ENCODE data around the gene LCE2D.

LCE2D gene

DNA sequence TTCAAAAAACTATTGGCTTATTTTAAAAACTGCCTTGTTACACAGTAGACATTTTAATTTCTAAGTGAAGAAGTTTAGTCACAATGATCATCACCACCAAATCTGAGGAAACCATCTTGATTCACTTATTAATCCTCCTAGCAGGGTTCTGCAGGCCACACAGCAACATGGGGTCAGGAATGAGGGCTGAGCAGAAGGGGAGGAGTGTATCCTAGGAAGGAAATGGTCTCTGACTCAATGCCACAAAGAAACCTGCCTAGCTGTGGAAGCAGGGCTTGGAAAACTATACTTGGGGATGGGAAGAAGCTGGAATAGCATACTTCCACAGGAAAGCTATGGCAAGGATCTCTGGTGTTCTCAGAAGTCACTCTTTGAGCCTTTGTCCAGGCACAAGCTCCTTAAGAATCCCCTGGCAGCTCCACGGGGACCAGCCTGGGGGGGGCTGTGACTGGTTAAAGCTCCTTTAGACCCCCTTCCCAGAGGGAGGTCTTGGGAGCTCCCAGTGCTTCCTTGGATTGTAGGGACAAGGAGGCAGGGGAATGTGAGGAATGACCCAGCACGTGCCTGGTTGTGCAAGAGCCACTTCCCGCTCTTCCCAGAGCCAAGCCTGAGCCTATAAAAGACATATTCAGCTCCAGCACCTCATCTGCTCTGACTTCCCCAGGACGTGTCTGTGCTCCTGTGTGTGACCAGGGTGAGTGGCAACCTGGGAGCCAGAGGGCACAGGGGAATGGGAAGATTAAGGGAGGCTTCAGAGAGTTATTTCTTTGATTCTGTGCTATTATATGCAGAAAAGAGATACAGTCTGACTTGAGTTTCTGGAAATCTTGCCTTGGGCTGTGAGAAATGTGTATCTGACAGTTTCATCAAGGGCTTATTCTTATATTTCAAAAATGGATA lies 34.8 kb downstream of the LCE2D start, which contains the start of gene LCE2A:
Gene LCE2A (plus strand): TSS at position 645 of the 900 bp plus-strand sequence. CDS start 557 bp downstream, outside the sequence.
- no peak for DNase-seq (ENCODE audit: low read depth, low spot score)

GRCh38 chr1:152699746-152700145 lies 36.6 kb downstream of the LCE2D start:
- no peak for DNase-seq (ENCODE audit: low read depth, low spot score)

DNA sequence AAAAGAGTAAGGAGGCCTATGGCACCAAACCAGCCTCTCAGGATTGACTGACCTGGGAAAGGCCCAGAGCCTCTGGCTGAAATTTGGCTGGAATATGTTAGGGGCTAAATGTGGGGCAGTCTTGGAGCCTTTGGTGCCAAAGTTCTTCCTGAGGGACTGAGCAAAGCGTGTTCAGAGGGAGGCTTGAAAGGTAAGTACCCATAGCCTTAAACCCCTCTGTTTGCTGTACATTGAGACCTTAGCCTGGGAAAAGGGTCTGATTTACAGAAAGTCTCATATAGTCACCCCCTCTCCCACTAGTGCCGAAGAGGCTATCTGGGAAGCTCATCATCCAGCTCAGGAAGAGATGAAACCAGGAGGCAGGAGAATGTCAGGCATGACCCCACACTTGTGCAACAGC lies 44.7 kb downstream of the LCE2D start, which contains the start of gene LCE4A:
Gene LCE4A (plus strand): TSS at position 301 of the 400 bp plus-strand sequence. CDS start 916 bp downstream, outside the sequence.
- no peak for DNase-seq (ENCODE audit: low read depth, low spot score)
